ENCODE results near the gene GFRA1.

GRCh38 chr10:116184512-116184794 is 88.6 kb downstream of the GFRA1 start:
- TF ChIP-seq CTCF (IDR thresholded peaks at IDR 0.05) (no peak), CHD2 (IDR thresholded peaks at IDR 0.05; ENCODE audit: low read length, partially characterized antibody) (no peak), NRF1 (IDR thresholded peaks at IDR 0.05; ENCODE audit: low read depth, low read length) (no peak), FOXM1 (IDR thresholded peaks at IDR 0.05; ENCODE audit: low read depth) (no peak), GABPA (IDR thresholded peaks at IDR 0.05; ENCODE audit: low read depth) (no peak), TAF1 (IDR thresholded peaks at IDR 0.05; ENCODE audit: borderline replicate concordance, low read depth, low read length) (no peak), YY1 (IDR thresholded peaks at IDR 0.05; ENCODE audit: low read depth) (no peak), RAD21 (IDR thresholded peaks at IDR 0.05; ENCODE audit: low read length) (no peak), RXRA (IDR thresholded peaks at IDR 0.05; ENCODE audit: borderline replicate concordance, low read depth) (no peak), USF1 (IDR thresholded peaks at IDR 0.05; ENCODE audit: borderline replicate concordance, low read depth) (no peak), RFX5 (IDR thresholded peaks at IDR 0.05; ENCODE audit: low read length) (no peak), POLR2AphosphoS5 (IDR thresholded peaks at IDR 0.05; ENCODE audit: low read depth, low read length) (no peak), JUND (IDR thresholded peaks at IDR 0.05) (no peak), MAX (IDR thresholded peaks at IDR 0.05; ENCODE audit: low read depth) (no peak)

Measured in SK-N-SH (cell line).